Suprapubic skin (tissue), 4 donors: ENCODE data around the gene KCNRG. TPM values are rescaled to one million over a fixed set of nuclear protein-coding genes. Genes with fewer than 3 reads are reported as not detected.

ENCODE experiments used
- DNase-seq, 2 donors: peaks; one replicate each; pipeline ENCODE4 v3.0.0-alpha.2; 2019; ENCODE audit warnings: low spot score in 2 of 2
- H3K27ac ChIP-seq: fragments of 200-600 bp; sonication (generic); one replicate; pipeline ENCODE4 v1.5.1; 2019
- H3K27me3 ChIP-seq: fragments of 200-600 bp; sonication (generic); one replicate; pipeline ENCODE4 v1.5.1; 2019
- H3K36me3 ChIP-seq: fragments of 200-600 bp; sonication (generic); one replicate; pipeline ENCODE4 v1.5.1; 2019
- H3K4me1 ChIP-seq: fragments of 200-600 bp; sonication (generic); one replicate; pipeline ENCODE4 v1.5.1; 2019
- H3K4me3 ChIP-seq: fragments of 200-600 bp; sonication (generic); one replicate; pipeline ENCODE4 v1.5.1; 2019; ENCODE audit warnings: mild to moderate bottlenecking
- H3K9me3 ChIP-seq: fragments of 200-600 bp; sonication (generic); one replicate; pipeline ENCODE4 v1.5.1; 2019
- CTCF ChIP-seq, 2 donors: fragments of 200-600 bp in 1 of 2; fragments of 450-650 bp in 1 of 2; sonication (generic) in 1 of 2; IDR thresholded peaks; one replicate each; pipeline ENCODE4 v1.5.1; 2016 to 2019; ENCODE audit warnings: antibody characterized with exemption in 2 of 2, mild to moderate bottlenecking in 1 of 2, moderate library complexity in 1 of 2
- EP300 ChIP-seq: sonication (generic); formaldehyde crosslinking; IDR thresholded peaks from one replicate; pipeline ENCODE4 v1.6.1; 2017; ENCODE audit warnings: antibody characterized with exemption
- POLR2A ChIP-seq, 2 donors: fragments of 450-650 bp; IDR thresholded peaks; one replicate each; pipeline ENCODE4 v1.6.1; 2017; ENCODE audit warnings: antibody characterized with exemption in 2 of 2, mild to moderate bottlenecking in 2 of 2, moderate library complexity in 2 of 2
- POLR2AphosphoS5 ChIP-seq, 3 donors: sonication (generic); formaldehyde crosslinking; IDR thresholded peaks; one replicate each; pipeline ENCODE4 v1.6.1; 2017; ENCODE audit warnings: antibody characterized with exemption in 3 of 3
- WGBS: methylation state at CpG from one replicate; pipeline ENCODE4 v1.1.5; 2018; 5-methylcytosine and 5-hydroxymethylcytosine counted together
- total RNA-seq, 4 donors: library from RNA; depleted of rRNA; stranded (reverse); fragments of >200 nt; gene quantifications; one replicate each; pipeline ENCODE4 v1.1.0, GENCODE V29; 2016

Gene KCNRG
- total RNA-seq, 4 donors from 2014 or later: 0.60 to 3.6 (median 0.89) TPM; not detected in 1

GRCh38 chr13:50025436-50025835 is 10.2 kb downstream of the KCNRG start:
- Histone ChIP-seq H3K4me3 (no peak overlapping the region), H3K4me1 (peaks cover 8% of the 10 kb centered on the region), H3K27me3 (no peaks in the 10 kb centered on the region), H3K36me3 (peaks cover 17% of the 10 kb centered on the region), H3K27ac (no peak overlapping the region), H3K9me3 (no peaks in the 10 kb centered on the region)
- WGBS: 29% methylated on average over 1 of the region's 1 CpG
- no peak for DNase-seq
- TF ChIP-seq POLR2AphosphoS5 (IDR thresholded peaks at IDR 0.05) (no peak), POLR2A (IDR thresholded peaks at IDR 0.05) (no peak), EP300 (no peak), CTCF (IDR thresholded peaks at IDR 0.05) (no peak)

DNA sequence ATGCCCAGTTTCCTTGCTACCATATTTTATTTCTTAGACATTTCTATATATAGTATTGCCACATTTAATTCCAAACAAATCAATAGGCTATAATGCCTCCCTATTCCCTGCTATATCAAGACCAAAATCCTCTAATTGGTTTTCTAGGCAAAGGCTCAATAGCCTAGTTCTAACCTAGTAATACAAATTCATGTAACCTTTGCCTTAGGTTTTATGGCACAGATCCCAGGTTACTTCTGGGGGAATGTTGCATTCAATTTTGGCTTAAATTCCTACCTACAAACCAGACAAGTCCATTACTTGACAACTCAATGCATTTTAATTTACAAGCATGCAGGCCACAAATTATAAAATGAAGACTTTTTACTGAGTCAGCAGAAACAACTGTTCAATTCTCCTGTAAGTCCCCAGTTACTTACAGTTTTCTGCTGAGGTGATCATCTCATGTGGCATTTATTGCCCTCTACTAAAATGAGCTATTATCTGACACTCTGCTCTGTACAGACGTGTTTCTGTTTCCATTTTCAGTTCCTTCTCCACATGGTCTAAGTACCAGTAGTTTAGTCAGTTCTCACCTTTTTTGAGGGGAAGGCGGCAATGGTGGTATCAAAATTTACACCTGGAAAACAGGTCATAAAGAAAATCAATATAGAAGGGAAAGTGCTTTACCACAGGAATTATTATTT is 11.7 kb downstream of the KCNRG start:
- WGBS: 88% methylated on average over 2 of the region's 2 CpGs
- no peak overlapping the region for H3K27ac ChIP-seq
- no peaks in the 10 kb centered on the region for H3K9me3 ChIP-seq
- TF ChIP-seq CTCF (IDR thresholded peaks at IDR 0.05): no peak
- no peak for TF ChIP-seq POLR2AphosphoS5 (IDR thresholded peaks at IDR 0.05)
- TF ChIP-seq EP300: no peak
- TF ChIP-seq POLR2A (IDR thresholded peaks at IDR 0.05): no peak
- H3K4me3 ChIP-seq: no peak overlapping the region
- no peak for DNase-seq
- peaks cover 8% of the 10 kb centered on the region for H3K4me1 ChIP-seq
- H3K27me3 ChIP-seq: no peaks in the 10 kb centered on the region
- H3K36me3 ChIP-seq: peaks cover 7% of the 10 kb centered on the region

DNA sequence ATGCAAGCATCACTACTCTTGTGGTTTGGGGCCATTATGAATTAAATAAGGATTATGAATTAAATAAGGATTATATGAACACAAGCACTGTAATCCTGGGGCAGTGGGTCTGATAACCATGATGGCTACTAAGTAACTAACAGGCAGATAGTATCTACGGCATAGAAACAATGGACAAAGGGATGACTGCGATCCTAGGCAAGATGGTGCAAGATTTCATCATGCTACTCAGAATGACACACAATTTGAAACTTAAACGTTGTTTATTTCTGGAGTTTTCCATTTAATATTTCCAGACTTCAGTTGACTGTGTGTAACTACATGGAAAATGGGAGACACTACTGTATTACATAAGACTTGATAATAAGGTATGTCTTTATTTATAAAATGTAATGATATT is 15.1 kb downstream of the KCNRG start:
- TF ChIP-seq POLR2A (IDR thresholded peaks at IDR 0.05) (no peak), EP300 (no peak), POLR2AphosphoS5 (IDR thresholded peaks at IDR 0.05) (no peak), CTCF (IDR thresholded peaks at IDR 0.05) (no peak)
- no peak for DNase-seq
- no peaks in the 10 kb centered on the region for H3K9me3 ChIP-seq
- H3K4me3 ChIP-seq: no peak overlapping the region
- H3K36me3 ChIP-seq: no peaks in the 10 kb centered on the region
- H3K4me1 ChIP-seq: peaks cover 6% of the 10 kb centered on the region
- no peak overlapping the region for H3K27ac ChIP-seq
- H3K27me3 ChIP-seq: no peaks in the 10 kb centered on the region
- 88% methylated on average over 3 of the region's 3 CpGs for WGBS

DNA sequence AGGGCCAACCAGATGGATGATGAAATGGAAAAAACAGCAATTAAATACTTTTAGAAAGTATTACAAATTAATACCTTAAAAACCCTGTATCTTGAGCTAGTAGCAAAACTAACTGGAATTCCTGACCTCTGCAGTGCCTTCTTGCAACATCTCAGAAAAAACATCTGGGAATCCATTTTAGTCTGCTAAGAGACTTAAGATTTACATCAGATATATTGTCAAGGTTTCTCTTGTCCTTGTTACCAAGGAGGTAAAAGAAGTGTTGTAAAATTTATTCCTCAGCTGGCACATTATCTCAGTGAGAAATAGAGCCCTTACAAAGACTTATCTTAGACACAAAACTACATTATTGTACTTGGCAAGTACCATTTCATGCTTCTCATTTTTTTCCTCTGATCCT is 18.5 kb downstream of the KCNRG start:
- H3K27me3 ChIP-seq: no peaks in the 10 kb centered on the region
- no peaks in the 10 kb centered on the region for H3K4me1 ChIP-seq
- DNase-seq: no peak
- H3K27ac ChIP-seq: no peak overlapping the region
- H3K4me3 ChIP-seq: no peak overlapping the region
- H3K9me3 ChIP-seq: no peaks in the 10 kb centered on the region
- TF ChIP-seq POLR2AphosphoS5 (IDR thresholded peaks at IDR 0.05): no peak
- TF ChIP-seq POLR2A (IDR thresholded peaks at IDR 0.05): no peak
- no peak for TF ChIP-seq CTCF (IDR thresholded peaks at IDR 0.05)
- no peak for TF ChIP-seq EP300
- no peaks in the 10 kb centered on the region for H3K36me3 ChIP-seq

DNA sequence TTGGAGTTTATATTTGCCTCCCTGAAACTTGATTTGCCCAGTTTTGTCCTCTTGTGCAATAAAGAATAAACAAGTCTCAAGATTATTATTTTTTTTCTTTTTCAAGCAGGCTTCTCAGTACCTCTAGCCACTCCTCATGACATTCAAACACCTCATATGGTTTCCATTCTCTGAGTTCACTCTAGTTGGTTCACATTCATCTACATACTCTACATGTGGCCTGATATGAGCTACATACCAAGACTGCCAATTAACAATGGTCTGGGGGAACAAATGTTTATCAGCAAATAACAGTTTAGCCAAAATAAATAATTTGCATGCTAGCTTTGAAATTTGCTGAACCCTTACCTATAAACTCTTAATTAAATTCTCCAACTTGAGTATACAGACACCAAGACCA is 22.5 kb downstream of the KCNRG start:
- no peaks in the 10 kb centered on the region for H3K4me1 ChIP-seq
- TF ChIP-seq POLR2AphosphoS5 (IDR thresholded peaks at IDR 0.05) (no peak), EP300 (no peak), CTCF (IDR thresholded peaks at IDR 0.05) (no peak), POLR2A (IDR thresholded peaks at IDR 0.05) (no peak)
- H3K36me3 ChIP-seq: peaks cover 5% of the 10 kb centered on the region
- H3K27me3 ChIP-seq: no peaks in the 10 kb centered on the region
- H3K9me3 ChIP-seq: no peaks in the 10 kb centered on the region
- H3K4me3 ChIP-seq: no peak overlapping the region
- no peak overlapping the region for H3K27ac ChIP-seq
- DNase-seq: no peak
